Fibroblast of upper back skin (primary cell): ENCODE results near the gene BRF1.
A peak's percentile ranks its signal among the peaks of the same experiment; 100 is the strongest.

Source experiments
- DNase-seq: peaks from one replicate; pipeline ENCODE4 v3.0.0-alpha.2; 2013

Gene BRF1

GRCh38 chr14:105207460-105207901 is 93.3 kb downstream of the BRF1 start:
- no peak for DNase-seq

- no peak for DNase-seq
Measured at GRCh38 chr14:105206873-105207272, 93.9 kb downstream of the BRF1 start.

- DNase-seq, result no peak
Measured at GRCh38 chr14:105205673-105206208, 95.1 kb downstream of the BRF1 start.

GRCh38 chr14:105204931-105205672 is 95.7 kb downstream of the BRF1 start:
- no peak for DNase-seq

GRCh38 chr14:105204206-105204930 is 96.4 kb downstream of the BRF1 start:
- DNase-seq, result no peak

GRCh38 chr14:105203701-105204100 is 97.1 kb downstream of the BRF1 start:
- DNase-seq, result no peak

GRCh38 chr14:105203057-105203531 is 97.7 kb downstream of the BRF1 start:
- DNase-seq, result peak; percentile 59

- DNase-seq, result no peak
Measured at GRCh38 chr14:105201925-105202513, 98.8 kb downstream of the BRF1 start.

- no peak for DNase-seq
Measured at GRCh38 chr14:105201156-105201924, 99.5 kb downstream of the BRF1 start.

- DNase-seq, result no peak
Measured at GRCh38 chr14:105200641-105201040, 100.2 kb downstream of the BRF1 start.

GRCh38 chr14:105200074-105200473 is 100.7 kb downstream of the BRF1 start:
- DNase-seq, result no peak

- DNase-seq, result no peak
Measured at GRCh38 chr14:105199093-105199492, 101.7 kb downstream of the BRF1 start.

GRCh38 chr14:105198588-105198987 is 102.2 kb downstream of the BRF1 start:
- no peak for DNase-seq

GRCh38 chr14:105197211-105197641 is 103.6 kb downstream of the BRF1 start:
- DNase-seq, result no peak

GRCh38 chr14:105196265-105196960 is 104.4 kb downstream of the BRF1 start:
- no peak for DNase-seq

- DNase-seq, result no peak
Measured at GRCh38 chr14:105195522-105196264, 105.1 kb downstream of the BRF1 start.

- DNase-seq, result no peak
Measured at GRCh38 chr14:105195051-105195450, 105.8 kb downstream of the BRF1 start.

GRCh38 chr14:105193916-105194782 is 106.7 kb downstream of the BRF1 start:
- DNase-seq, result no peak

GRCh38 chr14:105192866-105193731 is 107.7 kb downstream of the BRF1 start:
- DNase-seq, result peak; percentile 24
